ENCODE data around the gene U2AF1L4.

Gene U2AF1L4

DNA sequence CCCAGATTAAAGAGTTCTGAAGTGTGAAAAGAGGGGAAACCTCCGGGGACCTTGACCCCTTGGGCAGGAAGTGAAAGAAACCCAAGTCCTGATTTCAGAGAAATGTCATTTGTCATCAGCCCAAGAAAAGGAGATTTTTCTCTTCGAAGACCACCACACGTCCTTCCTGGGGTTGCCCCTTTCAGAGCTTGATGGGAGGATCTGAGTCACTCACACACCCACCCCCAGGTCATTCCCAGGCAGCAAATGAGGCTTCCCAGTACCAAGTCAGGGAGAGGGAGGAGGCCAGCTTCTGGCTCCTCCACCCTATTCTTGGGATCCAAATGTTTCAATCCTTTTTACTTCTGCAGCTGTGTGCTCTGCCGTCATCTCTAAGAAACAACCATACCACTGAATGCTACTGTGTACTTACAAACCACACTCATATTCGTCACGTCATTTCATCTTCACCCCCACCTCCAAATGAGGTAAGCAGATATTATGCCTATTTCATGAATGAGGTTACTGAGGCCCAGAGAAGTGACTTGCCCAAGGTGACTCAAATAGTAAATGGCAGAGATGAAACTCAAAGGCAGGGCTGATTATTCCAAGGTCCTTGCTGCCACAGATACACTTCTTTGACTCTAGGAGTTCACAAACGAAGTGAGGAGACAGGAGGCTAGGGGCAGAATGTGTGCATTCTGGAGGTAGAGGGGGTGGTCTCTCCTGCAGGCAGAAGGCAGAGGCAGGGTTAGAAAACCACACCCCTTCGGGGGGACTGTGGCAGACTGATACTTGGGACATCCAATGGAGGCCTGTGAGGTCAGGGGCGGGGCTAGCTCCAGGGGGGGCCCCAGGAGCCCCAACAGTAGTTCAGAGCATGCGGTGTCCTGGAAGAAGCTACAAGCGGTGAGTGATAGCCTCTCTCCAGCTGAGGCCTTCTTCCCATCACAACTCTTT, 32.4 kb downstream of the U2AF1L4 start:
- DNase-seq (ENCODE audit: low spot score): no peak

GRCh38 chr19:35710784-35711723, 34.2 kb downstream of the U2AF1L4 start:
- DNase-seq (ENCODE audit: low spot score): no peak

GRCh38 chr19:35708391-35708790, 36.8 kb downstream of the U2AF1L4 start:
- no peak for DNase-seq (ENCODE audit: low spot score)

GRCh38 chr19:35704218-35704617, 41.0 kb downstream of the U2AF1L4 start, which contains the start of gene ZBTB32:
Gene ZBTB32 (plus strand): TSS chr19:35704558. CDS start chr19:35714627, 10,069 bp downstream.
- DNase-seq (ENCODE audit: low spot score): peak; percentile 81

DNA sequence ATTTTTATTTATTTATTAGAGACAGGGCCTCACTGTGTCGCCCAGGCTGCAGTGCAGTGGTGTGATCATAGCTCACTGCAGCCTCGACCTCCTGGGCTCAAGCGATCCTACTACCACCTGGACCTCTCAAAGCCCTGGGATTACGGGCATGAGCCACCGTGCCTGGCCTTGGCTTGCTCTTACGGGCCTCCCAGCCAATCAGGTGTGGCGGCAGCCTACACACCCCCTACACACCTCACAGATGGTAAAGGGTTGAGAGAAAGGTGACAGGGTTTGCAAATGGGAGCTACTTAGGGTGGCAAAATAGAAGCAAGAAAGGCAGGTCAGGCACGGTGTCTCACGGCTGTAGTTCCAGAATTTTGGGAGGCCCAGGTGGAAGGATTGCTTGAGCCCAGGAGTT, 41.9 kb downstream of the U2AF1L4 start:
- no peak for DNase-seq (ENCODE audit: low spot score)

DNA sequence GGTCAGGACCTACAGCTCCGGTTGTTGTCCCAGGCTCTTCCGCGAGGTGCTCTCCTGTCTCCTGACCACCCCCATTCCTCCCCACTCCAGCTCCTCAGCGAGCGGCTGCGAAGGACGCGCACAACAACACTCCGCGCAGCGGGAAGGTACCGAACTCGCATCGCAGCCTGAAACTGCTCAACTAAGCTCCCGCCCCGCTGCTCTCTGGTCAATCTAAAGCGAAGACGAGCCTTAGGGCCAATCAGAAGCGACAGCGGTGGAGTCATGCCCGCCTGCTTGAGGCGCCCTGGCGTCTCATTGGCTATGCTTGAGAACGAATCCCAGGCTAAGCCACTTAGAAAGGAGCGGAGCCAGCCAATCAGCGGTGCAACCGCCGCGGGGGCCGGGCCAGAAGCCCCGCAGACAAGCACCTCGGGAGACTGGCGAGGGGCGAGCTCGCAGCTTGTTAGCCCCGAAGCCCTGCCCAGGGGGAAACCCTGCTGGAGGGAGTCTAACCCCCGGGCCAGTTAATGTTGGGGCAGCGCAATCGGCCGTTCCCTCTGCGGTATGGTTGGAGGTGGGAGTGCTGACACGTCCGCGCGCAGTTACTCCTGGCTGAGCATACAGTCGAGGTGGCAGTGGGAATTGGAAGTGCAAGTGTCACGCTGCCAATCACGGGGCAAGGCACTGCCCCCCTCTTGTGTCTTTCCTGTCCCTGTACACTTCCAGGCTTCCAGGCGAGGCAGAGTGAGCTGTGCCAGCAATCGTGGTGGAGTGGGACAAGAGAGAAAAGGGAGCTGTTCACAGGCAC, 42.8 kb downstream of the U2AF1L4 start:
- peak; percentile 96 for DNase-seq (ENCODE audit: low spot score)

DNA sequence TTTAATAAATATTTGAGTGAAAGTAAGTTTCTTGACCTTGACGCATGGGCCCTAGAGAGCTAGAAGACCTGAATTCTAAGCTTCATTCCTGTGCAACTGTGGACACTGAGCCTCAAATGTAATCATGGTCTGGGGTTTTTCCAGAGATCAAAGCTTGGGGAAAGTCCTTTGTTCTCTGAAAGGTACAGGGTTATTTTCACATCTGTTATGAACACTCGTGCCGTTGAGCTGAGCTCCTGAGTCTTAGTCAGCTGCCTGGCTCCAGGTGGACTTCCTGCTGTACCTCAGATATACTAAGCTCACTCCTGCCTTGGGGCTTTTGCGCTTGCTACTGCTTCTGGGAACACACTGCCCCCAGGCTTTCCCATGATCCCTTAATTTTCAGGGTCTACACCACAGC, 48.4 kb downstream of the U2AF1L4 start:
- no peak for DNase-seq (ENCODE audit: low spot score)

DNA sequence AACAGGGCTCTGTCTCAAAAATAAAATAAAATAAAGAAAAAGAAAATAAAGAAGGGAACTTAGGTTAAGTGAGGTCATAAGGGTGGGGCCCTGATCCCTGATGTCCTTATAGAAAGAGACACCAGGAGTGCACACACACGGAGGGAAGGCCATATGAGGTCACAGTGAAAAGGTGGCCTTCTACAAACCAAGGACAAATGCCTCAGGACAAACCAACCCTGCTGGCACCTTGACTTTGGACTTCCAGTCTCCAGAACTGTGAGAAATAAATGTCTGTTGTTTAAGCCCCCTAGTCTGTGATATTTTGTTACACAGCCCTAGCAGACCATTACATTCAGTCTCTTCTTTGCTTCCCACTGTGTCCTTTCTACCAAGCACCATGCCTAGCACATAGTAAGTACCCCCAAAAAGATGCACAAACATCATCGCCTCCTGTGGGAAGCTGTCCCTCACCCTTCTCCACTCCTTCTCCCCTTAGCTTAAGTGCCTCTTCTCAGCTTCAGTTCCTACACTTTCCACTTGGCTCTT, 49.3 kb downstream of the U2AF1L4 start:
- no peak for DNase-seq (ENCODE audit: low spot score)

GRCh38 chr19:35693835-35694599, 51.2 kb downstream of the U2AF1L4 start:
- peak; percentile 90 for DNase-seq (ENCODE audit: low spot score)

DNA sequence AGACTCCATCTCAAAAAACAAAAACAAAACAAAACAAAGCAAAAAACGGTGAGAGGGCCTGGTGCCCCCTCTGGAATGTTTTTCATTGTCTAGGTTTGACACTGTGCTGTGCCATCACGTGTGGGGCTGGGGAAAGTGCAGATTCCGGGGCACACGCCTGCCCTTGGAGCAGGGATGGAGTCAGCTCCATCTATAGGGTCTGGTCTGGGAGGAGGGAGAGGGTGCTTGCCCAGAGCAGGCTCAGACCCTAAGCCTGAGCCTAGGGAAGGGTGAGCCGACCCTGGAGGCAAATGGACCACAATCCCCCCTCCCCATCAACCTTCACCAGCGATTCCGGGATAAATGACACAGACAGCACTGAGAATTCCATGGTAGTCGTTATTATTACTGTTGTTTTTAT, 51.8 kb downstream of the U2AF1L4 start:
- no peak for DNase-seq (ENCODE audit: low spot score)
